K562 (cell line): Measurements from ENCODE around the gene SLC16A1. TPM values are rescaled to one million over a fixed set of nuclear protein-coding genes. Genes with fewer than 3 reads are reported as not detected.
A peak's percentile ranks its signal among the peaks of the same experiment; 100 is the strongest.

Source experiments
- COPS2 ChIP-seq: fragments of 450-650 bp; conservative IDR thresholded peaks from 2 replicates; pipeline ENCODE4 v1.6.1; 2016; ENCODE audit warnings: mild to moderate bottlenecking, moderate library complexity
- CREB1 ChIP-seq, 2 experiments: sonication (generic) in 1 of 2; formaldehyde crosslinking in 1 of 2; IDR thresholded peaks; 2 replicates each; pipeline versions ENCODE4 v1.6.1 to v1.8.0; 2012 to 2022; ENCODE audit warnings: inconsistent platforms in 1 of 2, mild to moderate bottlenecking in 1 of 2, missing genetic modification reagents in 1 of 2, moderate library complexity in 1 of 2
- NR3C1 ChIP-seq: sonication (generic); formaldehyde crosslinking; IDR thresholded peaks from 2 replicates; pipeline ENCODE4 v1.8.1; 2022; ENCODE audit warnings: missing genetic modification reagents
- POLR2AphosphoS5 ChIP-seq: IDR thresholded peaks from 2 replicates; pipeline ENCODE4 v1.6.1; 2011; ENCODE audit warnings: mild to moderate bottlenecking, low read depth, low read length, moderate library complexity; ENCODE audit not compliant: control insufficient read depth, insufficient read depth
- RFX7 ChIP-seq: fragments of 250-450 bp; sonication (Bioruptor Pico); IDR thresholded peaks from 2 replicates; pipeline ENCODE4 v1.5.1; 2021; ENCODE audit warnings: mild to moderate bottlenecking
- RUNX1 ChIP-seq: sonication (generic); IDR thresholded peaks from 2 replicates; pipeline ENCODE4 v1.6.1; 2016; ENCODE audit warnings: antibody characterized with exemption, low read depth
- SMARCE1 ChIP-seq: fragments of 450-650 bp; IDR thresholded peaks from 2 replicates; pipeline ENCODE4 v1.7.1; 2016; ENCODE audit warnings: mild to moderate bottlenecking
- SRSF7 ChIP-seq: fragments of 200-400 bp; formaldehyde crosslinking; optimal IDR thresholded peaks from 2 replicates; pipeline ENCODE3; 2017; ENCODE audit warnings: mild to moderate bottlenecking, low read depth, low read length
- U2AF2 ChIP-seq: fragments of 200-400 bp; formaldehyde crosslinking; optimal IDR thresholded peaks from 2 replicates; pipeline ENCODE3; 2017; ENCODE audit warnings: low read depth, mild to moderate bottlenecking, low read length
- ZC3H4 ChIP-seq: sonication (generic); formaldehyde crosslinking; IDR thresholded peaks from 2 replicates; pipeline ENCODE4 v1.9.0; 2021; ENCODE audit warnings: missing genetic modification reagents, borderline replicate concordance
- ZFP1 ChIP-seq: fragments of 450-650 bp; formaldehyde crosslinking; IDR thresholded peaks from 2 replicates; pipeline ENCODE4 v1.4.0; 2020; ENCODE audit warnings: mild to moderate bottlenecking, mixed read lengths
- ZNF586 ChIP-seq: fragments of 450-650 bp; formaldehyde crosslinking; conservative IDR thresholded peaks from 2 replicates; pipeline ENCODE4 v1.4.0; 2020; ENCODE audit warnings: mild to moderate bottlenecking, moderate library complexity
- polyA plus RNA-seq, 8 experiments: library from polyadenylated mRNA; depleted of rRNA in 4 of 8; stranded (reverse) in 5 of 8; unstranded in 3 of 8; fragments of >200 nt; fragmentation: Nextera tagmentation in 2 of 8; fragmentation: Illumina TruSeq in 1 of 8; extraction: Ambion mirVana in 2 of 8; extraction: Trizol in 1 of 8; gene quantifications; 2 replicates each; pipeline versions ENCODE4 v1.2.1 to v1.2.3, GENCODE V29; 2011 to 2014; ENCODE audit warnings: inconsistent platforms in 1 of 8, missing spikeins in 1 of 8
- total RNA-seq, 7 experiments: library from RNA; depleted of rRNA in 6 of 7; stranded (reverse); fragments of >200 nt in 6 of 7; fragmentation: Illumina TruSeq in 2 of 7; extraction: Trizol in 2 of 7; gene quantifications; 2 replicates each; pipeline versions ENCODE4 v1.2.1 to v1.2.3, GENCODE V29; 2011 to 2021; ENCODE audit warnings: low replicate concordance in 1 of 7
- TF ChIP-seq, protein P1 (sequence below): sonication (generic); formaldehyde crosslinking; IDR thresholded peaks from 2 replicates; pipeline ENCODE4 v1.8.0; 2022; ENCODE audit warnings: mild to moderate bottlenecking, missing genetic modification reagents
- TF ChIP-seq, protein P2 (sequence below): sonication (generic); formaldehyde crosslinking; IDR thresholded peaks from 2 replicates; pipeline ENCODE4 v1.8.0; 2023; ENCODE audit warnings: mild to moderate bottlenecking, missing genetic modification reagents
- TF ChIP-seq, protein P3 (sequence below): fragments of 450-650 bp; conservative IDR thresholded peaks from 2 replicates; pipeline ENCODE4 v1.6.1; 2016; ENCODE audit warnings: missing genetic modification characterization, low read depth, mild to moderate bottlenecking, control low read depth, missing compliant biosample characterization
- TF ChIP-seq, protein P4 (sequence below), 2 experiments: fragments of 450-650 bp in 1 of 2; sonication (generic) in 1 of 2; formaldehyde crosslinking; conservative IDR thresholded peaks; 2 replicates each; pipeline versions ENCODE4 v1.4.0 to v1.8.1; 2020 to 2022; ENCODE audit warnings: mild to moderate bottlenecking in 1 of 2, missing genetic modification reagents in 1 of 2

SLC16A1 gene
- total and polyA plus RNA-seq, 9 of the 15 experiments (the other 6 are each of a cell fraction or from before 2014, with no cell fraction given), result 73.1 to 244 (median 117) TPM

DNA sequence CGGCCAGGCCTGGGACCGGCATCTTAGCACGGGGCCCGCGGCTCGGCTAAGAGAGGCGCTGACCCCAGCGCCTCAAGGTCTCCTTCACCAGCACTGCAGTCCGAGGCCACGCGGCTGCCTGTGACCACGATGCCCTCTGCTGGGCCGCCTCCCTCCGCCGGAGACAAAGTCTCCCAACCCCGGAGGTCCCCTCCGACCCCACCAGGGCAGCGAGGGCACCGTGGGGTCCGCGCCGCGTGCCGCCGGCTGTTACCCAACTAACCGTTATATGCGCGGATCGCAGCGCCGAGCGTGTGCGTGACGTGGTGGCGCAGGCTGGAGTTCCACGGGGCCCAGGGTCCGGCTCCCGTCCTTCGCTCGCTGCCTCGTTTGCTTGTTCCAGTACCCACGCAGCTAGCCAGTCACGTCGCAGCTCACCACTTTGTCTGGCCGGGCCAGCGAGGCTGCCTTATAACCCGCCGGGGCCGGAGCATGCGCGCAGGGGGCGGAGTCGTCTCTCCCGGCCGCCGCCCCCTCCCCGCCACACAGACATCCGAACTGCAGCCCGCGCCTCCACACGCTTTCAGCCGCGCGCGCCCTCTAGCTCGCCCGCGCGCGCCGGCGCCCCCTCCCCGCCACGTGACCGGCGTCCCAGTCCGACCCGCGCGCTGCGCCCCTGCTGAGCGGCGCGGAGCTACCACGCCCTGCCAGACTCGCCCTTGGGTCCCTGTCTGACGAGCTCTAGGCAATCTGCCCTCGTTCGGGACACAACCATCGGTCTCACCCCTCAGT lies at the start of gene SLC16A1 (continued):
- TF ChIP-seq, protein P1, sequence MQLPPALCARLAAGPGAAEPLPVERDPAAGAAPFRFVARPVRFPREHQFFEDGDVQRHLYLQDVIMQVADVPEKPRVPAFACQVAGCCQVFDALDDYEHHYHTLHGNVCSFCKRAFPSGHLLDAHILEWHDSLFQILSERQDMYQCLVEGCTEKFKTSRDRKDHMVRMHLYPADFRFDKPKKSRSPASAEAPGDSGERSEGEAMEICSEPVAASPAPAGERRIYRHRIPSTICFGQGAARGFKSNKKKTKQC (CRISPR knock-in tag), result peak; percentile 96
- no peak for TF ChIP-seq SRSF7
- no peak for TF ChIP-seq ZNF586 (CRISPR knock-in tag)
- 0 out of 2 replicates have a peak, but pooled peaks have one; percentile 25 for TF ChIP-seq ZFP1
- TF ChIP-seq ZC3H4 (CRISPR knock-in tag), result peak; percentile 12; the same call in 1 of the 2 replicates
- TF ChIP-seq SMARCE1, result no peak; the same call in 1 of the 2 replicates
- no peak; the same call in 1 of the 2 replicates for TF ChIP-seq RUNX1
- peak; percentile 97 for TF ChIP-seq POLR2AphosphoS5
- no peak for TF ChIP-seq COPS2
- peak; percentile 94 for TF ChIP-seq NR3C1 (CRISPR knock-in tag)
- TF ChIP-seq, protein P2, sequence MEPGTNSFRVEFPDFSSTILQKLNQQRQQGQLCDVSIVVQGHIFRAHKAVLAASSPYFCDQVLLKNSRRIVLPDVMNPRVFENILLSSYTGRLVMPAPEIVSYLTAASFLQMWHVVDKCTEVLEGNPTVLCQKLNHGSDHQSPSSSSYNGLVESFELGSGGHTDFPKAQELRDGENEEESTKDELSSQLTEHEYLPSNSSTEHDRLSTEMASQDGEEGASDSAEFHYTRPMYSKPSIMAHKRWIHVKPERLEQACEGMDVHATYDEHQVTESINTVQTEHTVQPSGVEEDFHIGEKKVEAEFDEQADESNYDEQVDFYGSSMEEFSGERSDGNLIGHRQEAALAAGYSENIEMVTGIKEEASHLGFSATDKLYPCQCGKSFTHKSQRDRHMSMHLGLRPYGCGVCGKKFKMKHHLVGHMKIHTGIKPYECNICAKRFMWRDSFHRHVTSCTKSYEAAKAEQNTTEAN, result peak; percentile 87; the same call in 1 of the 2 replicates
- no peak for TF ChIP-seq U2AF2
- peak; percentile 76 for TF ChIP-seq CREB1 (IDR thresholded peaks at IDR 0.05)
- TF ChIP-seq CREB1 (CRISPR knock-in tag; IDR thresholded peaks at IDR 0.05), result peak; percentile 80; the same call in 1 of the 2 replicates
- TF ChIP-seq, protein P3, sequence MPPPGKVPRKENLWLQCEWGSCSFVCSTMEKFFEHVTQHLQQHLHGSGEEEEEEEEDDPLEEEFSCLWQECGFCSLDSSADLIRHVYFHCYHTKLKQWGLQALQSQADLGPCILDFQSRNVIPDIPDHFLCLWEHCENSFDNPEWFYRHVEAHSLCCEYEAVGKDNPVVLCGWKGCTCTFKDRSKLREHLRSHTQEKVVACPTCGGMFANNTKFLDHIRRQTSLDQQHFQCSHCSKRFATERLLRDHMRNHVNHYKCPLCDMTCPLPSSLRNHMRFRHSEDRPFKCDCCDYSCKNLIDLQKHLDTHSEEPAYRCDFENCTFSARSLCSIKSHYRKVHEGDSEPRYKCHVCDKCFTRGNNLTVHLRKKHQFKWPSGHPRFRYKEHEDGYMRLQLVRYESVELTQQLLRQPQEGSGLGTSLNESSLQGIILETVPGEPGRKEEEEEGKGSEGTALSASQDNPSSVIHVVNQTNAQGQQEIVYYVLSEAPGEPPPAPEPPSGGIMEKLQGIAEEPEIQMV, result peak; percentile 46; the same call in 1 of the 2 replicates
- TF ChIP-seq RFX7 (CRISPR knock-in tag), result no peak
- TF ChIP-seq, protein P4, sequence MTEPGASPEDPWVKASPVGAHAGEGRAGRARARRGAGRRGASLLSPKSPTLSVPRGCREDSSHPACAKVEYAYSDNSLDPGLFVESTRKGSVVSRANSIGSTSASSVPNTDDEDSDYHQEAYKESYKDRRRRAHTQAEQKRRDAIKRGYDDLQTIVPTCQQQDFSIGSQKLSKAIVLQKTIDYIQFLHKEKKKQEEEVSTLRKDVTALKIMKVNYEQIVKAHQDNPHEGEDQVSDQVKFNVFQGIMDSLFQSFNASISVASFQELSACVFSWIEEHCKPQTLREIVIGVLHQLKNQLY (CRISPR knock-in tag; conservative IDR thresholded peaks at IDR 0.05), result peak in 1 of 2 experiments; percentile 13; a peak in 1 of 4 replicates
